Urinary bladder (tissue), 4 donors: Measurements from ENCODE around the gene WWC1. TPM values are rescaled to one million over a fixed set of nuclear protein-coding genes. Genes with fewer than 3 reads are reported as not detected.

Experiments used
- DNase-seq: peaks from one replicate; pipeline ENCODE4 v3.0.0-alpha.2; 2015; ENCODE audit errors: extremely low spot score
- H3K27ac ChIP-seq: one replicate; pipeline ENCODE4 v1.5.1; 2013; ENCODE audit warnings: low read depth, mild to moderate bottlenecking, moderate library complexity
- H3K36me3 ChIP-seq: one replicate; pipeline ENCODE4 v1.6.1; 2013; ENCODE audit warnings: mild to moderate bottlenecking, moderate library complexity; ENCODE audit not compliant: insufficient read depth
- H3K4me1 ChIP-seq: one replicate; pipeline ENCODE4 v1.6.1; 2013; ENCODE audit warnings: mild to moderate bottlenecking, moderate library complexity; ENCODE audit not compliant: insufficient read depth
- H3K4me3 ChIP-seq: one replicate; pipeline ENCODE4 v1.5.1; 2013; ENCODE audit warnings: low read depth, low read length
- WGBS: extraction: QIAGEN DNeasy Blood & Tissue Kit; methylation state at CpG from one replicate; pipeline ENCODE4 v1.1.7; 2013; 5-methylcytosine and 5-hydroxymethylcytosine counted together
- polyA plus RNA-seq: library from polyadenylated mRNA; stranded (reverse); fragments of 200-250 nt; gene quantifications from one replicate; pipeline ENCODE4 v1.2.3, GENCODE V29; 2013
- total RNA-seq: library from RNA; depleted of rRNA; stranded (reverse); fragments of >200 nt; gene quantifications from one replicate; pipeline ENCODE4 v1.2.3, GENCODE V29; 2014
- donor health status: healthy with polysubstance abuse.
- donor health status: healthy.

Gene WWC1
- total and polyA plus RNA-seq, 2 donors = 2.1 to 7.1 TPM

- no peaks in the 10 kb centered on the region for H3K4me1 ChIP-seq
- no peaks in the 10 kb centered on the region for H3K36me3 ChIP-seq
- no peak for DNase-seq
- WGBS = 96% methylated on average over 1 of the region's 1 CpG
- no peak overlapping the region for H3K27ac ChIP-seq
- H3K4me3 ChIP-seq = no peak overlapping the region
Measured at GRCh38 chr5:168340487-168340886, 49.0 kb downstream of the WWC1 start.

GRCh38 chr5:168341178-168341577 lies 49.7 kb downstream of the WWC1 start:
- Histone ChIP-seq H3K27ac (no peak overlapping the region), H3K36me3 (no peaks in the 10 kb centered on the region), H3K4me3 (no peak overlapping the region), H3K4me1 (no peaks in the 10 kb centered on the region)
- no peak for DNase-seq
- WGBS = 87% methylated on average over 2 of the region's 2 CpGs

- DNase-seq = no peak
- WGBS = 92% methylated on average over 6 of the region's 6 CpGs
- Histone ChIP-seq H3K4me3 (no peak overlapping the region), H3K4me1 (no peaks in the 10 kb centered on the region), H3K36me3 (no peaks in the 10 kb centered on the region), H3K27ac (no peak overlapping the region)
Measured at GRCh38 chr5:168342151-168342825, 50.8 kb downstream of the WWC1 start.

GRCh38 chr5:168342985-168343384 lies 51.5 kb downstream of the WWC1 start:
- DNase-seq = no peak
- Histone ChIP-seq H3K4me1 (no peaks in the 10 kb centered on the region), H3K27ac (no peak overlapping the region), H3K36me3 (no peaks in the 10 kb centered on the region), H3K4me3 (no peak overlapping the region)
- 76% methylated on average over 3 of the region's 3 CpGs for WGBS

GRCh38 chr5:168346417-168346816 lies 55.0 kb downstream of the WWC1 start:
- H3K4me1 ChIP-seq = no peaks in the 10 kb centered on the region
- peak; percentile 66 for DNase-seq
- H3K36me3 ChIP-seq = no peaks in the 10 kb centered on the region
- H3K27ac ChIP-seq = no peak overlapping the region
- WGBS = 69% methylated on average over 3 of the region's 3 CpGs
- no peak overlapping the region for H3K4me3 ChIP-seq

GRCh38 chr5:168347368-168348083 lies 56.1 kb downstream of the WWC1 start:
- Histone ChIP-seq H3K4me1 (no peaks in the 10 kb centered on the region), H3K27ac (no peak overlapping the region), H3K4me3 (no peak overlapping the region), H3K36me3 (no peaks in the 10 kb centered on the region)
- WGBS = 82% methylated on average over 8 of the region's 8 CpGs
- DNase-seq = no peak

GRCh38 chr5:168348084-168348414 lies 56.6 kb downstream of the WWC1 start:
- no peak for DNase-seq
- Histone ChIP-seq H3K4me3 (no peak overlapping the region), H3K36me3 (no peaks in the 10 kb centered on the region), H3K4me1 (no peaks in the 10 kb centered on the region), H3K27ac (no peak overlapping the region)
- WGBS = 65% methylated on average over 5 of the region's 5 CpGs

- no peak for DNase-seq
- H3K36me3 ChIP-seq = no peaks in the 10 kb centered on the region
- WGBS = 86% methylated on average over 4 of the region's 4 CpGs
Measured at GRCh38 chr5:168350315-168350714, 58.9 kb downstream of the WWC1 start.

GRCh38 chr5:168353216-168353957 lies 61.9 kb downstream of the WWC1 start:
- no peaks in the 10 kb centered on the region for H3K36me3 ChIP-seq
- WGBS = 75% methylated on average over 12 of the region's 12 CpGs
- no peak for DNase-seq

More at GRCh38 chr5:168350315-168350714, 58.9 kb downstream of the WWC1 start:
- Histone ChIP-seq H3K4me1 (no peaks in the 10 kb centered on the region), H3K27ac (no peak overlapping the region), H3K4me3 (no peak overlapping the region)

GRCh38 chr5:168354397-168354796 lies 63.0 kb downstream of the WWC1 start:
- no peak overlapping the region for H3K4me3 ChIP-seq
- H3K4me1 ChIP-seq = no peaks in the 10 kb centered on the region
- DNase-seq = no peak
- H3K36me3 ChIP-seq = no peaks in the 10 kb centered on the region
- no peak overlapping the region for H3K27ac ChIP-seq
- 92% methylated on average over 2 of the region's 2 CpGs for WGBS

More at GRCh38 chr5:168353216-168353957, 61.9 kb downstream of the WWC1 start:
- no peak overlapping the region for H3K4me3 ChIP-seq
- no peak overlapping the region for H3K27ac ChIP-seq
- no peaks in the 10 kb centered on the region for H3K4me1 ChIP-seq

- Histone ChIP-seq H3K27ac (no peak overlapping the region), H3K36me3 (no peaks in the 10 kb centered on the region), H3K4me3 (no peak overlapping the region), H3K4me1 (no peaks in the 10 kb centered on the region)
- no peak for DNase-seq
- 90% methylated on average over 13 of the region's 13 CpGs for WGBS
Measured at GRCh38 chr5:168356171-168356570, 64.7 kb downstream of the WWC1 start.

GRCh38 chr5:168356592-168356991 lies 65.1 kb downstream of the WWC1 start:
- no peak overlapping the region for H3K4me3 ChIP-seq
- DNase-seq = no peak
- no peaks in the 10 kb centered on the region for H3K36me3 ChIP-seq
- WGBS = 87% methylated on average over 4 of the region's 4 CpGs
- no peaks in the 10 kb centered on the region for H3K4me1 ChIP-seq
- no peak overlapping the region for H3K27ac ChIP-seq

- Histone ChIP-seq H3K4me1 (no peaks in the 10 kb centered on the region), H3K36me3 (no peaks in the 10 kb centered on the region), H3K27ac (no peak overlapping the region), H3K4me3 (no peak overlapping the region)
- no peak for DNase-seq
- 85% methylated on average over 3 of the region's 3 CpGs for WGBS
Measured at GRCh38 chr5:168357876-168358275, 66.4 kb downstream of the WWC1 start.
